ENCODE results near the gene THSD7B.

DNA sequence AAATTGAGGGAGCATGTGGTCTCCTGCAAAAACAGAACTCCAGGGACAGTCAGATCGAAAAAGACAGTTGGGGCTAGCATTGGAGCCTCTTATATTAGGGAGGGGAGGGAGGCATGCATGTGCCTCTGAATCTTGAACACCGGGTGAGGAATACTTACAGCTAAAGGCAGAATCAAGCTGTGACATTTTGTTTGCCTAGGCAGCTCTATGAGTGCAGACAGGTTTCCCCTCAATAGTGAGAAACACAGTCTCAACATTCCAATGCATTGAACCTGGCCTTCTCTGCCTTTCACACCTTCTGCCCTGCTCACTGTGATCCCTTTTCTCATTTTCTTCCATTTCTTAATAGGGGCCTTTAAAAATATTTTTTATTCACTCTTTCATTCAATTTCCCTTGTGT lies 140.4 kb downstream of the THSD7B start:
- TF ChIP-seq EZH2 (IDR thresholded peaks at IDR 0.05): no peak
- TF ChIP-seq, protein P1, sequence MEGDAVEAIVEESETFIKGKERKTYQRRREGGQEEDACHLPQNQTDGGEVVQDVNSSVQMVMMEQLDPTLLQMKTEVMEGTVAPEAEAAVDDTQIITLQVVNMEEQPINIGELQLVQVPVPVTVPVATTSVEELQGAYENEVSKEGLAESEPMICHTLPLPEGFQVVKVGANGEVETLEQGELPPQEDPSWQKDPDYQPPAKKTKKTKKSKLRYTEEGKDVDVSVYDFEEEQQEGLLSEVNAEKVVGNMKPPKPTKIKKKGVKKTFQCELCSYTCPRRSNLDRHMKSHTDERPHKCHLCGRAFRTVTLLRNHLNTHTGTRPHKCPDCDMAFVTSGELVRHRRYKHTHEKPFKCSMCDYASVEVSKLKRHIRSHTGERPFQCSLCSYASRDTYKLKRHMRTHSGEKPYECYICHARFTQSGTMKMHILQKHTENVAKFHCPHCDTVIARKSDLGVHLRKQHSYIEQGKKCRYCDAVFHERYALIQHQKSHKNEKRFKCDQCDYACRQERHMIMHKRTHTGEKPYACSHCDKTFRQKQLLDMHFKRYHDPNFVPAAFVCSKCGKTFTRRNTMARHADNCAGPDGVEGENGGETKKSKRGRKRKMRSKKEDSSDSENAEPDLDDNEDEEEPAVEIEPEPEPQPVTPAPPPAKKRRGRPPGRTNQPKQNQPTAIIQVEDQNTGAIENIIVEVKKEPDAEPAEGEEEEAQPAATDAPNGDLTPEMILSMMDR (IDR thresholded peaks at IDR 0.05): no peak

Measured in neural progenitor cell (in vitro differentiated cells).